K562 (cell line): Measurements from ENCODE around the gene OR5B21. TPM values are rescaled to one million over a fixed set of nuclear protein-coding genes. Genes with fewer than 3 reads are reported as not detected.

Experiments used
- ATAC-seq: fragments of 200-7000 bp; cut with Tn5 transposase; 3 replicates; pipeline ENCODE4 v1.9.1; 2020; ENCODE audit warnings: moderate library complexity
- BruUV-seq: library from RNA; stranded (reverse); fragments of 400-500 nt; replicated peaks from 2 replicates; lab custom pipeline; 2021; lab: Mats Ljungman, UMichigan
- CTCF ChIA-PET: fragments of 300-600 bp; formaldehyde crosslinking; extraction: SDS; loops from one replicate; lab custom pipeline; 2021; ENCODE audit warnings: low intra/inter-chr PET ratio; lab: Yijun Ruan, JAX
- POLR2A ChIA-PET: fragments of 300-600, 350-650 bp; sonication (Branson Sonifier 250); formaldehyde crosslinking; extraction: SDS; loops from one replicate; lab custom pipeline; 2021; ENCODE audit warnings: antibody characterized with exemption, inconsistent platforms; lab: Yijun Ruan, JAX
- DNase-seq, 4 experiments: peaks; one replicate each; pipeline versions ENCODE4 v3.0.0 to v3.0.0-alpha.2; 2011 to 2018; ENCODE audit warnings: low spot score in 3 of 4, mixed read lengths in 3 of 4; ENCODE audit errors: extremely low read depth in 1 of 4
- FAIRE-seq: peaks from 2 replicates; lab custom pipeline; 2011; peaks lifted over from hg19 to GRCh38; lab: Jason Lieb, UNC
- H2AFZ ChIP-seq: 2 replicates; pipeline ENCODE4 v1.6.0; 2011; ENCODE audit warnings: low read depth, low read length, control low read depth, inconsistent platforms
- H3K27ac ChIP-seq: fragments of 200-600 bp; 3 replicates; pipeline ENCODE4 v1.8.0; 2011; ENCODE audit warnings: low read depth, mild to moderate bottlenecking, control low read depth, inconsistent platforms, low read length, moderate library complexity, mixed read lengths; ENCODE audit errors: extremely low read depth
- H3K27me3 ChIP-seq, 2 experiments: fragments of 300-600 bp in 1 of 2; 2 replicates in 1 of 2; 3 replicates in 1 of 2; pipeline versions ENCODE4 v1.6.0 to v1.8.0; 2011; ENCODE audit warnings: inconsistent platforms in 2 of 2, low read length in 2 of 2, mild to moderate bottlenecking in 1 of 2, mixed read lengths in 1 of 2, moderate library complexity in 1 of 2; ENCODE audit not compliant: control insufficient read depth in 2 of 2, insufficient read depth in 2 of 2
- H3K36me3 ChIP-seq: fragments of 300-600 bp; 3 replicates; pipeline ENCODE4 v1.8.0; 2011; ENCODE audit warnings: mild to moderate bottlenecking, low read length, inconsistent platforms; ENCODE audit not compliant: control insufficient read depth, insufficient read depth
- H3K4me1 ChIP-seq, 2 experiments: fragments of 200-600 bp in 1 of 2; replicated peaks in 1 of 2; 2 replicates in 1 of 2; 3 replicates in 1 of 2; pipeline versions ENCODE4 v1.5.1 to v1.8.0; 2011; ENCODE audit warnings: inconsistent platforms in 2 of 2, low read length in 2 of 2, mild to moderate bottlenecking in 1 of 2, mixed read lengths in 1 of 2, moderate library complexity in 1 of 2; ENCODE audit not compliant: control insufficient read depth in 2 of 2, insufficient read depth in 2 of 2
- H3K4me2 ChIP-seq: 2 replicates; pipeline ENCODE4 v1.6.1; 2011; ENCODE audit warnings: low read length, control low read depth, inconsistent platforms, mixed read lengths; ENCODE audit not compliant: insufficient read depth
- H3K4me3 ChIP-seq: fragments of 200-600 bp; sonication (generic), shearing (Covaris generic); 2 replicates; pipeline ENCODE4 v1.5.1; 2016; ENCODE audit warnings: control low read depth, inconsistent platforms
- H3K79me2 ChIP-seq: fragments of 200-600 bp; 3 replicates; pipeline ENCODE4 v1.8.0; 2011; ENCODE audit warnings: low read length, inconsistent platforms; ENCODE audit not compliant: control insufficient read depth, insufficient read depth
- H3K9ac ChIP-seq, 2 experiments: 2 replicates each; pipeline versions ENCODE4 v1.6.0 to v1.6.1; 2011; ENCODE audit warnings: low read depth in 2 of 2, low read length in 2 of 2, control low read depth in 1 of 2, inconsistent platforms in 1 of 2, mild to moderate bottlenecking in 1 of 2, mixed read lengths in 1 of 2; ENCODE audit not compliant: insufficient read depth in 1 of 2
- H3K9me1 ChIP-seq: one replicate; pipeline ENCODE4 v1.6.0; 2011; ENCODE audit warnings: inconsistent platforms, mild to moderate bottlenecking, low read length, moderate library complexity; ENCODE audit not compliant: control insufficient read depth, insufficient read depth
- H3K9me3 ChIP-seq: replicated peaks from 2 replicates; pipeline ENCODE4 v1.5.1; 2011; ENCODE audit warnings: low read depth, low read length, inconsistent platforms; ENCODE audit not compliant: control insufficient read depth, insufficient read depth
- H4K20me1 ChIP-seq: replicated peaks from 2 replicates; pipeline ENCODE4 v1.6.1; 2011; ENCODE audit warnings: low read length, inconsistent platforms, mixed read lengths; ENCODE audit not compliant: control insufficient read depth, insufficient read depth
- JUNB ChIP-seq: fragments of 450-650 bp; formaldehyde crosslinking; conservative IDR thresholded peaks from 2 replicates; pipeline ENCODE4 v1.4.0; 2020; ENCODE audit warnings: mild to moderate bottlenecking
- PREB ChIP-seq: sonication (generic); formaldehyde crosslinking; IDR thresholded peaks from 2 replicates; pipeline ENCODE4 v1.8.1; 2023; ENCODE audit warnings: mild to moderate bottlenecking, missing genetic modification reagents
- SIX5 ChIP-seq, 2 experiments: IDR thresholded peaks; 2 replicates each; pipeline ENCODE4 v1.6.1; 2011; ENCODE audit warnings: low read length in 2 of 2, borderline replicate concordance in 1 of 2, low read depth in 1 of 2, mild to moderate bottlenecking in 1 of 2, moderate library complexity in 1 of 2; ENCODE audit not compliant: insufficient read depth in 1 of 2
- ZBTB8A ChIP-seq: fragments of 450-650 bp; IDR thresholded peaks from 2 replicates; pipeline ENCODE4 v1.6.1; 2018; ENCODE audit warnings: mild to moderate bottlenecking, moderate library complexity; ENCODE audit not compliant: partially characterized antibody
- ZNF512 ChIP-seq: IDR thresholded peaks from 2 replicates; pipeline ENCODE4 v1.6.1; 2016; ENCODE audit warnings: missing genetic modification characterization, missing compliant biosample characterization
- ZNF644 ChIP-seq: fragments of 200-800 bp; sonication (Bioruptor generic); IDR thresholded peaks from 2 replicates; pipeline ENCODE4 v1.6.1; 2016; ENCODE audit warnings: low read depth, missing genetic modification characterization, missing compliant biosample characterization
- ZNF76 ChIP-seq: fragments of 250-450 bp; sonication (Bioruptor Pico); IDR thresholded peaks from 2 replicates; pipeline ENCODE4 v1.4.0; 2020; ENCODE audit warnings: mild to moderate bottlenecking, moderate library complexity, borderline replicate concordance
- ZZZ3 ChIP-seq: fragments of 450-650 bp; IDR thresholded peaks from 2 replicates; pipeline ENCODE4 v1.6.1; 2016; ENCODE audit warnings: antibody characterized with exemption, mild to moderate bottlenecking, moderate library complexity
- WGBS: fragments of 100-300 bp; shearing (Covaris generic); methylation state at CpG from one replicate; pipeline ENCODE4 v1.1.6; 2016; ENCODE audit warnings: low coverage, mixed read lengths; ENCODE audit not compliant: insufficient coverage; ENCODE audit errors: missing lambda C conversion rate; 5-methylcytosine and 5-hydroxymethylcytosine counted together
- in situ Hi-C: fragments of 300-500 bp; cut with MboI; formaldehyde crosslinking; loops from 4 replicates; pipeline ENCODE4 v1.15.0; 2018; ENCODE audit warnings: inconsistent platforms, mixed read lengths
- intact Hi-C: fragments of 100-400 bp; cut with micrococcal nuclease; formaldehyde crosslinking; loops from 2 replicates; pipeline ENCODE4 v1.14.2; 2022
- polyA plus RNA-seq, 8 experiments: library from polyadenylated mRNA; depleted of rRNA in 4 of 8; stranded (reverse) in 5 of 8; unstranded in 3 of 8; fragments of >200 nt; fragmentation: Nextera tagmentation in 2 of 8; fragmentation: Illumina TruSeq in 1 of 8; extraction: Ambion mirVana in 2 of 8; extraction: Trizol in 1 of 8; gene quantifications; 2 replicates each; pipeline versions ENCODE4 v1.2.1 to v1.2.3, GENCODE V29; 2011 to 2014; ENCODE audit warnings: inconsistent platforms in 1 of 8, missing spikeins in 1 of 8
- total RNA-seq, 7 experiments: library from RNA; depleted of rRNA in 6 of 7; stranded (reverse); fragments of >200 nt in 6 of 7; fragmentation: Illumina TruSeq in 2 of 7; extraction: Trizol in 2 of 7; gene quantifications; 2 replicates each; pipeline versions ENCODE4 v1.2.1 to v1.2.3, GENCODE V29; 2011 to 2021; ENCODE audit warnings: low replicate concordance in 1 of 7
- TF ChIP-seq, protein P1 (sequence below): fragments of 250-450 bp; sonication (Bioruptor Pico); IDR thresholded peaks from 2 replicates; pipeline ENCODE4 v1.8.0; 2021; ENCODE audit warnings: borderline replicate concordance, mild to moderate bottlenecking, moderate library complexity; ENCODE audit not compliant: poor library complexity, severe bottlenecking
- TF ChIP-seq, protein P2 (sequence below): sonication (generic); formaldehyde crosslinking; IDR thresholded peaks from 2 replicates; pipeline ENCODE4 v1.8.0; 2022; ENCODE audit warnings: mild to moderate bottlenecking, low read depth, missing genetic modification reagents
- TF ChIP-seq, protein P3 (sequence below): fragments of 250-450 bp; sonication (Bioruptor Pico); IDR thresholded peaks from 2 replicates; pipeline ENCODE4 v1.8.0; 2021; ENCODE audit warnings: mild to moderate bottlenecking, moderate library complexity

Gene OR5B21
- total and polyA plus RNA-seq, 9 of the 15 experiments (the other 6 are each of a cell fraction or from before 2014, with no cell fraction given): not detected

GRCh38 chr11:58526721-58527120 is 18.8 kb upstream of the OR5B21 start (continued):
- TF ChIP-seq ZNF512 (tag) (no peak), SIX5 (IDR thresholded peaks at IDR 0.05; ENCODE audit: borderline replicate concordance in 1 of 2, insufficient read depth in 1 of 2, low read depth in 1 of 2, low read length in 2 of 2) (no peak)

DNA sequence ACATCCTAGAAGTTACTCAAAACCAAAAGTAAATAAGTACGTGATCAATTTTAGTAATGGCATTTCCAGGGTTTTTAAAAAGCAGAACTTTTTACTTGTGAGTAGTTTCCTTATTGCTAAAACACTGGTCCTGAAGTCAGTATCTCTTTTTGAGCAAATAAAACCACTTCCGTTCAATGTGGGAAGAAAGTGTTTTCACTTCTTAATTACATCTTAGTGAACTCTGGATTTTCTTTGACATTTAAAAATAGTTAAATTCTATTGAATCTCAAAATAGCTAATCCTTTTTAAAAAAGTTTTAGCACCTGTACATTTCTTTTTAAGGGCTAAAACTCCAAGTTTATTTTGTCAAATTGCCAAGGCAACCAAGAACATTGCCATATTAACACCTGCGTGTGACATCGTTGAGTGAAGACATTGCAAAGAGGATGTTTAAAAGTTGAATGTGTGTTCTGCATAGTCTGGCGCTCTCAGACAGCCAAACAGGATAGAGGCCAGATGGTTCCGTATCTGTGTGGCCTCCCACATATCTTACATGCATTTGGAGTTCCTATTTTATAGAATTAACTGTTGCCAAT is 17.2 kb upstream of the OR5B21 start:
- no TSS peak for BruUV-seq
- TF ChIP-seq ZZZ3: no peak
- no peak for TF ChIP-seq JUNB
- TF ChIP-seq, protein P1, sequence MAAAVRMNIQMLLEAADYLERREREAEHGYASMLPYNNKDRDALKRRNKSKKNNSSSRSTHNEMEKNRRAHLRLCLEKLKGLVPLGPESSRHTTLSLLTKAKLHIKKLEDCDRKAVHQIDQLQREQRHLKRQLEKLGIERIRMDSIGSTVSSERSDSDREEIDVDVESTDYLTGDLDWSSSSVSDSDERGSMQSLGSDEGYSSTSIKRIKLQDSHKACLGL (CRISPR knock-in tag): no peak
- TF ChIP-seq, protein P2, sequence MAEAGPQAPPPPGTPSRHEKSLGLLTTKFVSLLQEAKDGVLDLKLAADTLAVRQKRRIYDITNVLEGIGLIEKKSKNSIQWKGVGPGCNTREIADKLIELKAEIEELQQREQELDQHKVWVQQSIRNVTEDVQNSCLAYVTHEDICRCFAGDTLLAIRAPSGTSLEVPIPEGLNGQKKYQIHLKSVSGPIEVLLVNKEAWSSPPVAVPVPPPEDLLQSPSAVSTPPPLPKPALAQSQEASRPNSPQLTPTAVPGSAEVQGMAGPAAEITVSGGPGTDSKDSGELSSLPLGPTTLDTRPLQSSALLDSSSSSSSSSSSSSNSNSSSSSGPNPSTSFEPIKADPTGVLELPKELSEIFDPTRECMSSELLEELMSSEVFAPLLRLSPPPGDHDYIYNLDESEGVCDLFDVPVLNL: no peak
- no peak for TF ChIP-seq PREB (CRISPR knock-in tag)
- TF ChIP-seq ZBTB8A: no peak
- no peak for TF ChIP-seq ZNF644 (tag)
- TF ChIP-seq, protein P3, sequence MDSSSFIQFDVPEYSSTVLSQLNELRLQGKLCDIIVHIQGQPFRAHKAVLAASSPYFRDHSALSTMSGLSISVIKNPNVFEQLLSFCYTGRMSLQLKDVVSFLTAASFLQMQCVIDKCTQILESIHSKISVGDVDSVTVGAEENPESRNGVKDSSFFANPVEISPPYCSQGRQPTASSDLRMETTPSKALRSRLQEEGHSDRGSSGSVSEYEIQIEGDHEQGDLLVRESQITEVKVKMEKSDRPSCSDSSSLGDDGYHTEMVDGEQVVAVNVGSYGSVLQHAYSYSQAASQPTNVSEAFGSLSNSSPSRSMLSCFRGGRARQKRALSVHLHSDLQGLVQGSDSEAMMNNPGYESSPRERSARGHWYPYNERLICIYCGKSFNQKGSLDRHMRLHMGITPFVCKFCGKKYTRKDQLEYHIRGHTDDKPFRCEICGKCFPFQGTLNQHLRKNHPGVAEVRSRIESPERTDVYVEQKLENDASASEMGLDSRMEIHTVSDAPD: no peak
- no peak for TF ChIP-seq ZNF76 (CRISPR knock-in tag)

More for the DNA sequence above, 17.2 kb upstream of the OR5B21 start:
- H2AFZ ChIP-seq: no peak overlapping the region
- intact Hi-C loops: no loop called here
- FAIRE-seq (no peak), ATAC-seq (no peak), DNase-seq (no peak)
- H3K4me2 ChIP-seq: no peak overlapping the region
- 4% methylated on average over 6 of the region's 6 CpGs for WGBS
- H3K27me3 ChIP-seq: peaks cover 3 to 5% of the 10 kb centered on the region in 2 experiments; a peak in 3 of 5 replicates
- H3K36me3 ChIP-seq: no peaks in the 10 kb centered on the region
- no peak overlapping the region for H3K4me3 ChIP-seq
- H4K20me1 ChIP-seq: no peaks in the 10 kb centered on the region
- ChIA-PET CTCF (interaction anchor here (0.6 kb wide), 1 partner anchor 398 kb away, joined by 3 read pairs; no protein-coding TSS in a partner anchor), POLR2A (no interaction called here)
- in situ Hi-C loops: no loop called here
- H3K9ac ChIP-seq: no peak overlapping the region
- no peaks in the 10 kb centered on the region for H3K79me2 ChIP-seq
- no peak overlapping the region for H3K27ac ChIP-seq
- H3K4me1 ChIP-seq: 0 out of 5 replicates have a peak, but pooled peaks cover 0 to 2% of the 10 kb centered on the region in 2 experiments
- no peaks in the 10 kb centered on the region for H3K9me3 ChIP-seq
- no peaks in the 10 kb centered on the region for H3K9me1 ChIP-seq
